8988T (cell line): ENCODE measurements around the gene FILIP1.
"Not testable (repeated sequence)": the region's sequence is repeated elsewhere in the genome, so short reads cannot be mapped to it uniquely, and the experiment has no call there.

Source experiments
- DNase-seq: peaks from one replicate; pipeline ENCODE4 v3.0.0; 2011

The FILIP1 gene

GRCh38 chr6:75449630-75450206, 43.9 kb downstream of the FILIP1 start:
- no peak for DNase-seq

GRCh38 chr6:75446241-75446880, 47.2 kb downstream of the FILIP1 start:
- DNase-seq: no peak

DNA sequence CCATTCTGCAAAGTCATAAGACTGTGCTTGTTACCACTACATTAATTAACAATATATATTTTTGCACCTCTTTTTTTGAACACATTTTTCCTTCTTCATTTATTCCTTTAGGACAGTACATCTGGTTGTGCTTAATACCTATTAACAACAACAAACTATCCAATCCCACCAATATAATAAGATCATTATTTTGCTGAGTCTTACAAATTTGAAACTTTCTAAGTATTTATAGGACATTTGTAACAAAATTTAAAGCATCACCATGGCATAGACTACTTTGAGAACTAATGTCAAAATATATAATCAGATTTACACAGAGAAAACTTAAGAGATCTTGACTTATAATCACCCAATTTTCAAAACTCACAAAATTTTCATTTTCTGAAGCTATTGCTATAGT, 47.9 kb downstream of the FILIP1 start:
- no peak for DNase-seq

DNA sequence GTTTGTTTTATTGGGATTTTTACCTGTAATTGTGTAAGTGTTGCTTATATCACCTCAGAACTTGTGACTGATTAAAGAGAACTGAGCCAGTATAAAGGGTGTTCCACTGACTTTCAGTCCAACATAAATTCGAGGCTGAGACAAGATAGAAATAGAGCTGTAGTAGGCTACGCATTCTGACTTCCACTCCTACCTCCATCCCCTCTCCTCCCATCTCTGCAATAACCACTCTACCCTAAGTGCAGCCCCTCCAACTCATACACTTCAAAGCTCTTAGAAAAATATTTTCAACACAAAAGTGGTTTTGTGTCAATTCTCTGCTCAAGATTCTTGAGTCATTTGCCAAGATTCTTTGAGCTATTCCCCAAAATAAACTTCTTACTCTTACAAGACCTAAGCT, 48.7 kb downstream of the FILIP1 start:
- no peak for DNase-seq

GRCh38 chr6:75441883-75442282, 51.7 kb downstream of the FILIP1 start:
- not testable (repeated sequence) for DNase-seq

- not testable (repeated sequence) for DNase-seq
Measured at GRCh38 chr6:75441479-75441878, 52.1 kb downstream of the FILIP1 start.

- DNase-seq: no peak
Measured at GRCh38 chr6:75438442-75439116, 55.0 kb downstream of the FILIP1 start.

GRCh38 chr6:75438013-75438431, 55.6 kb downstream of the FILIP1 start:
- no peak for DNase-seq

DNA sequence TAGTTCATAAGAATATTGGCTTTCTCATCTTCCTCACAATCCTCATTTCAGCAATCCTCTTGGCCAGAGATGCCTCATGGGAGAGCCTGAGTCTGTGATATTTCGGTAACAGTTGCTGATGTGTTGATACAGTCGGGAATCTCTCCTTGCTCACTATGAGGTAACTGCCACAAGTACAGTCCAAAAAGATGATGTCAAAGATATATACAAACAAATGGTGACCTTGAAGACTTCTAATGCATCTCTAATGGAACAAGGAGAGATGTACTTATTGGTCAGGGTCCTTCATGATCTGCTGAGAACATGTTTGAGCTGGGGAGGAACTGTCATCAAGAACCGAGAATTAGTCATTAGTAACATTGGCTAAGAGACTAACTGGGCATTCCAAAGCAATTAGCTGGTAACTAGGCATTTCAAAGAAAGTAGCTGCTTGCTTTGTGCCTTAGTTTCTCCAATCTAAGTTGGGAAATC, 56.1 kb downstream of the FILIP1 start:
- peak; percentile 13 for DNase-seq

- DNase-seq: no peak
Measured at GRCh38 chr6:75436869-75437268, 56.7 kb downstream of the FILIP1 start.

- not testable (repeated sequence) for DNase-seq
Measured at GRCh38 chr6:75432809-75433208, 60.8 kb downstream of the FILIP1 start.

DNA sequence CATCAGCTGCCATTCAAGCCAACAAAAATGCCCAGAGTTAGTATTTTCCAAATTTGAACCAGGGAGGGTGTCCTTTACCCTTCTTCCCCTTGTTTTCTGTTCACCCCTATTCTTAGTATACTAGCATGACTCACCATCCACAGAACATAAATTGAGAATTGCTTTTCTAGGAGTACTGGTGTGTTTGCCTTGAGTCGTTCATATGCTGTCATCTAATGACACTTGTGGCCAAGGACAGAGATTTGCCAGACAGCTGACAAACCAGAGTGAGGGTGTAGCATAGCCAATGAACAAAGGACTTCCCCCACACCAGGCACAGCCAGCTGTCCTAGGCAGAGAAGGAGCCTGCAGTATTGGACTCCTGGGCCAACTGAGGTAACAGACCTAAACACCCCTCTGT, 62.2 kb downstream of the FILIP1 start:
- DNase-seq: no peak

DNA sequence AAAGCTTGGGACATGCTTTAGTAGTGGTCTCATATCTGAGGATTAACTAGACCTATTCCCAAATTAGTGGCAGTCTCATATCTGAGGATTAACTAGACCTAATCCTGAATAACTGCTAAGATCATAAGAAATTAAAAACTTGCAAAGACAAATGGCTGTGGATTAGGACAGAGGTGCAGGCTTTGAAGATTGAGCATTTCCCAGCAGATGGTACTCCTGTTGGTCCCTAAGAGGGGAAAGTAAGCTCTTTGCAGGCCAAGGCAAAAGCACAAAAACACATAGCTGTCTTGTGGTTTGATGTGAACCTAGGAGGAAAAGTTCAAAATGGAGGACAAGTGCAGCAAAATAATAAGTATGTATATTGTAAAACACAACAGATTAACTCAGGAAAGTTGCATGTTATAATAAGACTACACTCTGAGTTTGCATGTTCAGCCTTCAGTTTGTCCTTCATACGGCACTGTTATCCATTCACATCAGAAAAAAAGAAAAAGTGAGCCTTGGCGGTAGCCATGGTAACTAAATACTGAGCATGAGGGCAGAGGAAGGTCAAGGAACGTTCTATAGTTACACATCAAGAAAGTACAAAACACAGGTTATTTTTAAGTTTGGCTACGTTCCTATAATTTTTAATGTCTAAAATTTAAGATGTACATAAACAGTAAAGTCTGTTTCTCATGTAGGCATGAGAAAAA, 62.8 kb downstream of the FILIP1 start:
- DNase-seq: no peak

DNA sequence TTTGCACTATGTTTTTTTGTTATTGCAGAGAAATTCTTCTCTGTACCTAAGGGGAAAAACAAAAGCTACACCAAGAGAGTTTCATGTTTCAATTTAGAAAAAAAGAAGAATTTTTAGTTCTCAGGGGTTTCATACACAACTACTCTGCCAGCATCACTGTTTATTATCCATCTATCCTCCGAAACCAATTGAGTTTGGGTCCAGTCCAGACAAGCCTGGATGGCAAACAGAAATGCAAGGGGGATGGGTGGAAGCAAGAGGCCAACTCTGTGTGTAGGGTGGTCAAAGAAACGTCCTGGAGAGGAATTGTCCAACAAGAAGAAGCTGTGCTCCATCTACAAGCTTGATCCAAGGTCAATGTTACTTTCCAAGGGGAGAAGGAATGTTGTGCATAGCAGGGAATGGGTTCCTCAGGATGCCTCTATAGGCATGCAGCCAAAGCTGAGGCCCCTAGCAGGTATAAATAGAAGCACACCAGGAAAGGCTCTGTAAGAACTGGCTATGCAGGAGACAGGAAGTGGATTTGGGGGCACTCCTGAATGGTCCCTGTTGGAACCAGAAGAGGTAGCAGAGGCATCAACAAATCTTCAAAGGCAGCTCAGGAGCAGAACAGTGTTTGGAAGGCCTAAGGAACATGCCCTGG, 64.4 kb downstream of the FILIP1 start:
- no peak for DNase-seq

DNA sequence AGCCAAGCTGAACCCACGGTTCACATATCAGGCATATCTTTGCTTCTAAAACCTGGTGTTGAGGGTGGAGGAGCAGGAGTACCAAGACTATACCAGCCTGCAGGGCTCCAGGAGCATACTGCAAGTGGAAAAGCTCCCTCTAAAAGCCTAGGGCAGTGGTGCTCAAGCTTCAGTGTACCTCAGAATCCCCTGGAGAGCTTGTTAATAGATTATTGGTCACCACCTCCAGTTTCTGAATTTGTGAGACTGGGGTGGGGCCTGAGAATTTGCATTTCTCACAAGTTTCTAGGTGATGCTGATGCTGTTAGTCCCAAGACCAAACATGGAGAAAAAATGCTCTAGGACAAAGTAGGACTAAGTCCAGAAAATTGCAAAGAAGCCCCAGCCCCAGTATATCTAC, 65.4 kb downstream of the FILIP1 start:
- DNase-seq: no peak

DNA sequence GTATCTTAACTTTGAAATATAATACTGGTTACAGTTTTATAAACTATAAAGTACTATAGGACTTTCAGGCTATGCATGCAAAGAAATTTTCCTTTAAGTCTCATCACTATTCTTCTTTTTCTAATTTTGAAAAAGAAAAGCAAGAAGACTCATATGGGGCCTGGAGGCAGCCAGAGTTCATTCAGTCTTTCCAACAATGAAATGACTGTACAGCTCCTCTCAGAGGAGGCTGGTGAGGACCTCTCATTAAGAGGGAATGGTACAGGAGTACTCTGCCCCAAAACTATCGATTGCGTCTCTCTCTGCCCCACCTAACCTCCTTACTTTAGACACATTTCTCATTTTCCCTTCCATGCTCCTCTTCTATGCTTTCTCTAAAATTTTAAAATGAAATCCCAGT, 66.3 kb downstream of the FILIP1 start:
- DNase-seq: no peak

DNA sequence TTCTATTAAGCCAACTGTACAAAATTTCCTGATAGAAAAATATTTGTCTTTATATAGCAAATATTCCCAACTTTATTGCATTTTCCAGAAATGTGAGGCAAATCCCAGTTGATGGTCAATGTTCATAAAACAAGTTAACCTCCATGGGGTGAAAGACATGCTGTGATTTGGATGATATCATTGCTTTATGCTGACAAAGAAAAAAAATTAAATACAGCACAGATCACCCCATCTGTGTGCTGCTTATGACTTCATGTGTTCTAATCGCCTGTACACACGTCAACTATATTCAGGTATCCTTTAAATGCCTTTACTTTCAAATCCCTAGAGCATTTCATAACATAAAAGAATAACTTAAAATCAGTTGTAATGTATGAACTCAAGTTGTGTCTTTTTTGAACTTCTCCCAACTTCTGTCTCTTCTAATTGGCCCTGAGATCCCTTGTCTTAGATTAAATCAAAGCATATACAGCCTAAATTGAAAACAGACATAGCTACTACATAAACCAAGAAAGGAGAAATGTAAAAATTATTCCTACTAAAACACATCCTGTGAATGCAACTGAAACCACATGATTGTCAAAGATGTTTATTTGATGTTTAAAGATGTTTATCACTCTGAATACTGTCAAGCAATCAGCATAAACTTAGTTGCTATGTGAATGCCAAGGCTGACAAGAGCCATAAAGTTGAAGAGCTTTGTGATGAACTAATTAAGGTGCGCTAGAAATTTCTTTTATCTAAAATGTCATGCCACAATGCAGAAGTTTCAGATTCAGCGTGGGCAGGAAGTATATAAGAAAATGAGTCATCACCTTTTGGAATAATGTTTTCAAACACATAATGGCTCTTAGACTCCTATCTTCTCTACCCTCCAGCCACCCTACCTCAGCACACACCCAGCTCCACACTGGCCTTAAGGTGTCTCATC, 68.7 kb downstream of the FILIP1 start:
- no peak for DNase-seq

- DNase-seq: no peak
Measured at GRCh38 chr6:75423386-75423785, 70.2 kb downstream of the FILIP1 start.

GRCh38 chr6:75422024-75422639, 71.5 kb downstream of the FILIP1 start:
- no peak for DNase-seq

DNA sequence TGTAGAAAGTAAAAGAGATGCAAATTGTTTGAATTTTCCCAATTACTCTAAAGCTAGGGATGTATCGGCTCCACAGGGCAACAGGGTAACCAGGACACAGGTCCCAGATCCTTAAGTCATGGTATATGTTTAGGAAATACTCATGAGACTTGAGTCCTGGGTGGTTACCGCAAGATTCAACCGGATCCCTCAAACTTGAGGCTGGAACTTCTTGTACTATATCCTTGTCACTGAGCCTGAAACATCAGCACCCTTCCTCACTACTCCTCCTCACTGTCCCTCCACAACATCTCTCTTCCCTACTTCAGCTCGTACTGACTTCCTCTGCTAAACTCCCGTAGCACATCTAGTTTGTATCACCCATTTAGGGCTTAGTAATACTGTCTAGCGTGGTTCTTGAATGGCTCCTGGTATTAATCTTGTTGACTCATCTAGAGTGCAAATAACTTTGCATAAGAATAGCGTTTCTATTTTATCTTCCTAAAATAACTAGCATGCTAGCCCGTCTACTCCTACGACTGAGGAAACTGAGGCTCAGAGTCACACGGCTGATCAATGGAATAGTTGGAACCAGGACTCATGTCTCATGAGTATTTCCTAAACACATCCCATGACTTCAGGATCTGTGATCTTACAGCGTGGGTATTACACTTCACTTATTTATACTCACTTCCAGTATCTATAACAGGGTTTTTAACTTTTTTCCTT, 72.1 kb downstream of the FILIP1 start:
- DNase-seq: no peak

DNA sequence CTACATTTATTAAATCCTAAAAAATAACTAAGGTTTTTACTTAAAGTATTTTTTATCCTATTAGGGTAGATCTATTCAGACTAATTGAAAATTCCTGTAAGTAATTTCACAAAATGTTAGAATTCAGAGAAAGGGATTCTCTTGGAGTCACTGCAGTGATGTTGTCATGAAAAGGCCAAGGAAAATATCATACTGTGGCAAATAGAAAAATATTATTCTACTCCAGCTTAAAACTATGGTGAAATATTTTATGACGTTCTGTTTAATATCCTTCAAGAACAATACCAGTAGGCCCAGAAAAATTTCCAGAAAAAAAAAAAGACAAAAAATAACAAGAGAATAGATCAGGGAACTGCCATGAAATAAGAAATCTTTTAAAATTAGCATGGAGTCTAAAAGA, 73.6 kb downstream of the FILIP1 start:
- no peak for DNase-seq
